Gastrocnemius medialis (tissue), 4 donors: ENCODE measurements around the gene VAPA.

Experiments used
- CTCF ChIP-seq, 5 experiments: fragments of 450-650 bp in 3 of 5; fragments of 200-600 bp in 2 of 5; sonication (generic) in 2 of 5; IDR thresholded peaks in 4 of 5; conservative IDR thresholded peaks in 1 of 5; 1 replicate in 4 of 5; 2 replicates in 1 of 5; pipeline ENCODE4 v1.5.1; 2016 to 2019; ENCODE audit warnings: antibody characterized with exemption in 5 of 5, mild to moderate bottlenecking in 3 of 5, moderate library complexity in 3 of 5
- POLR2A ChIP-seq, 2 donors: fragments of 450-650 bp; IDR thresholded peaks; one replicate each; pipeline ENCODE4 v1.6.1; 2017; ENCODE audit warnings: antibody characterized with exemption in 2 of 2, mild to moderate bottlenecking in 2 of 2, moderate library complexity in 2 of 2

GRCh38 chr18:9890957-9891356, 22.9 kb upstream of the VAPA start:
- no peak for TF ChIP-seq CTCF (IDR thresholded peaks at IDR 0.05 in 4 of 5, conservative IDR thresholded peaks at IDR 0.05 in 1 of 5)
- TF ChIP-seq POLR2A (IDR thresholded peaks at IDR 0.05): no peak
